Erythroblast (primary cell): Measurements from ENCODE around the gene RAB3GAP1.

Source experiments
- GATA1 ChIP-seq: IDR thresholded peaks from 2 replicates; pipeline ENCODE4 v1.6.1; 2011; ENCODE audit warnings: low read depth, mild to moderate bottlenecking, control low read depth, low read length, moderate library complexity
- POLR2A ChIP-seq: IDR thresholded peaks from 2 replicates; pipeline ENCODE4 v1.6.1; 2011; ENCODE audit warnings: mild to moderate bottlenecking, low read length

- TF ChIP-seq POLR2A (no peak), GATA1 (no peak)
Observed at GRCh38 chr2:135056790-135057189, 4.7 kb downstream of the RAB3GAP1 start.
